Measurements from ENCODE around the gene MTHFD1L. TPM values are rescaled to one million over a fixed set of nuclear protein-coding genes. Genes with fewer than 3 reads are reported as not detected.
"Not testable (repeated sequence)": the region's sequence is repeated elsewhere in the genome, so short reads cannot be mapped to it uniquely, and the experiment has no call there.

MTHFD1L gene
- total RNA-seq, 2 donors from 2014 or later: 4.1 to 12.2 TPM

- TF ChIP-seq CTCF (IDR thresholded peaks at IDR 0.05): no peak
- Histone ChIP-seq H3K4me3 (no peak overlapping the region), H3K4me1 (peaks cover 0 to 28% of the 10 kb centered on the region in 2 donors), H3K27me3 (no peaks in the 10 kb centered on the region), H3K27ac (peak overlapping the region; percentile 71 to 75), H3K36me3 (no peaks in the 10 kb centered on the region), H3K9me3 (no peaks in the 10 kb centered on the region)
- DNase-seq (ENCODE audit: low spot score): no peak
Observed at GRCh38 chr6:151036869-151037680, 171.6 kb downstream of the MTHFD1L start.

- H3K9me3 ChIP-seq: no peaks in the 10 kb centered on the region
- TF ChIP-seq CTCF (IDR thresholded peaks at IDR 0.05): no peak
Observed at GRCh38 chr6:151038616-151039015, 173.1 kb downstream of the MTHFD1L start.

GRCh38 chr6:151040888-151041521 is 175.5 kb downstream of the MTHFD1L start:
- H3K36me3 ChIP-seq, H3K9me3 ChIP-seq, H3K27me3 ChIP-seq, H3K4me3 ChIP-seq: not testable (repeated sequence)
- H3K27ac ChIP-seq: peak overlapping the region; percentile 83 to 89
- peak; percentile 95 for DNase-seq (ENCODE audit: low spot score)
- peaks cover 0 to 50% of the 10 kb centered on the region in 2 donors for H3K4me1 ChIP-seq

More at GRCh38 chr6:151038616-151039015, 173.1 kb downstream of the MTHFD1L start:
- Histone ChIP-seq H3K4me1 (peaks cover 0 to 28% of the 10 kb centered on the region in 2 donors), H3K36me3 (no peaks in the 10 kb centered on the region), H3K27ac (peak overlapping the region in 1 of 2 donors; percentile 46), H3K27me3 (no peaks in the 10 kb centered on the region), H3K4me3 (no peak overlapping the region)
- no peak for DNase-seq (ENCODE audit: low spot score)

- H3K9me3 ChIP-seq: no peaks in the 10 kb centered on the region
Observed at GRCh38 chr6:151041686-151042085, 176.2 kb downstream of the MTHFD1L start.

GRCh38 chr6:151042911-151043330 is 177.4 kb downstream of the MTHFD1L start:
- peak overlapping the region; percentile 83 to 89 for H3K27ac ChIP-seq
- H3K27me3 ChIP-seq; H3K4me3 ChIP-seq; H3K36me3 ChIP-seq; DNase-seq (ENCODE audit: low spot score); H3K9me3 ChIP-seq: not testable (repeated sequence)
- H3K4me1 ChIP-seq: peaks cover 0 to 41% of the 10 kb centered on the region in 2 donors

More at GRCh38 chr6:151041686-151042085, 176.2 kb downstream of the MTHFD1L start:
- no peak for TF ChIP-seq CTCF (IDR thresholded peaks at IDR 0.05)
- Histone ChIP-seq H3K4me3 (no peak overlapping the region), H3K4me1 (peaks cover 0 to 48% of the 10 kb centered on the region in 2 donors), H3K27me3 (no peaks in the 10 kb centered on the region), H3K36me3 (no peaks in the 10 kb centered on the region), H3K27ac (peak overlapping the region; percentile 83 to 89)
- no peak for DNase-seq (ENCODE audit: low spot score)

- Histone ChIP-seq H3K36me3 (no peaks in the 10 kb centered on the region), H3K27ac (peak overlapping the region; percentile 85 to 89), H3K4me3 (no peak overlapping the region), H3K4me1 (peaks cover 0 to 41% of the 10 kb centered on the region in 2 donors), H3K27me3 (no peaks in the 10 kb centered on the region), H3K9me3 (no peaks in the 10 kb centered on the region)
- no peak for TF ChIP-seq CTCF (IDR thresholded peaks at IDR 0.05)
- no peak for DNase-seq (ENCODE audit: low spot score)
Observed at GRCh38 chr6:151043944-151044343, 178.4 kb downstream of the MTHFD1L start.

Data from right atrium auricular region (tissue), 2 donors.